Measurements from ENCODE around the gene PREPL.
"Not testable (repeated sequence)": the region's sequence is repeated elsewhere in the genome, so short reads cannot be mapped to it uniquely, and the experiment has no call there.

Gene PREPL

GRCh38 chr2:44348400-44348799 is 12.9 kb downstream of the PREPL start:
- DNase-seq (ENCODE audit: low spot score) = no peak

- no peak for DNase-seq (ENCODE audit: low spot score)
These were observed 13.8 kb downstream of the PREPL start for GRCh38 chr2:44347526-44347925.

GRCh38 chr2:44342854-44343253 is 18.4 kb downstream of the PREPL start:
- no peak for DNase-seq (ENCODE audit: low spot score)

- DNase-seq (ENCODE audit: low spot score) = no peak
These were observed 25.3 kb downstream of the PREPL start for GRCh38 chr2:44335806-44336538.

GRCh38 chr2:44333994-44334393 is 27.3 kb downstream of the PREPL start:
- DNase-seq (ENCODE audit: low spot score) = no peak

- no peak for DNase-seq (ENCODE audit: low spot score)
These were observed 30.5 kb downstream of the PREPL start for GRCh38 chr2:44330801-44331200.

GRCh38 chr2:44329343-44329742 is 32.0 kb downstream of the PREPL start:
- DNase-seq (ENCODE audit: low spot score) = no peak

GRCh38 chr2:44328750-44329149 is 32.5 kb downstream of the PREPL start:
- DNase-seq (ENCODE audit: low spot score) = no peak

- DNase-seq (ENCODE audit: low spot score) = no peak
These were observed 34.6 kb downstream of the PREPL start for GRCh38 chr2:44326548-44327264.

GRCh38 chr2:44325897-44326296 is 35.4 kb downstream of the PREPL start:
- DNase-seq (ENCODE audit: low spot score) = no peak

GRCh38 chr2:44324971-44325426 is 36.3 kb downstream of the PREPL start:
- no peak for DNase-seq (ENCODE audit: low spot score)

GRCh38 chr2:44321360-44321759 is 39.9 kb downstream of the PREPL start:
- no peak for DNase-seq (ENCODE audit: low spot score)

- no peak for DNase-seq (ENCODE audit: low spot score)
These were observed 40.5 kb downstream of the PREPL start for GRCh38 chr2:44320832-44321231.

- no peak for DNase-seq (ENCODE audit: low spot score)
These were observed 45.3 kb downstream of the PREPL start for GRCh38 chr2:44315945-44316344.

GRCh38 chr2:44314362-44314761 is 46.9 kb downstream of the PREPL start:
- no peak for DNase-seq (ENCODE audit: low spot score)

GRCh38 chr2:44310287-44310686 is 51.0 kb downstream of the PREPL start:
- no peak for DNase-seq (ENCODE audit: low spot score)

GRCh38 chr2:44305882-44306281 is 55.4 kb downstream of the PREPL start:
- DNase-seq (ENCODE audit: low spot score) = peak; percentile 16

- no peak for DNase-seq (ENCODE audit: low spot score)
These were observed 57.0 kb downstream of the PREPL start for GRCh38 chr2:44304258-44304657.

- not testable (repeated sequence) for DNase-seq (ENCODE audit: low spot score)
These were observed 57.5 kb downstream of the PREPL start for GRCh38 chr2:44303766-44304165.

- DNase-seq (ENCODE audit: low spot score) = no peak
These were observed 60.2 kb downstream of the PREPL start for GRCh38 chr2:44301111-44301510.

GRCh38 chr2:44299635-44300034 is 61.7 kb downstream of the PREPL start:
- DNase-seq (ENCODE audit: low spot score) = no peak

GRCh38 chr2:44297431-44297830 is 63.9 kb downstream of the PREPL start:
- DNase-seq (ENCODE audit: low spot score) = no peak

- DNase-seq (ENCODE audit: low spot score) = no peak
These were observed 64.6 kb downstream of the PREPL start for GRCh38 chr2:44296653-44297052.
